Activated CD8-positive, alpha-beta memory T cell treated with anti-CD3 and anti-CD28 coated beads for 1 hour (primary cell): ENCODE measurements around the gene TFDP2.
"Not testable (repeated sequence)": the region's sequence is repeated elsewhere in the genome, so short reads cannot be mapped to it uniquely, and the experiment has no call there.

Experiments
- DNase-seq, 2 donors: peaks; one replicate each; pipeline ENCODE4 v3.0.0-alpha.2; 2020; ENCODE audit warnings: low read depth in 1 of 2; ENCODE audit errors: extremely low read depth in 1 of 2

TFDP2 gene

GRCh38 chr3:142022381-142022780 lies 127.0 kb downstream of the TFDP2 start:
- no peak for DNase-seq

- no peak for DNase-seq
These were observed 128.2 kb downstream of the TFDP2 start for GRCh38 chr3:142021127-142021526.

GRCh38 chr3:142019794-142020320 lies 129.5 kb downstream of the TFDP2 start:
- no peak for DNase-seq

GRCh38 chr3:142013993-142014392 lies 135.4 kb downstream of the TFDP2 start:
- no peak for DNase-seq

DNA sequence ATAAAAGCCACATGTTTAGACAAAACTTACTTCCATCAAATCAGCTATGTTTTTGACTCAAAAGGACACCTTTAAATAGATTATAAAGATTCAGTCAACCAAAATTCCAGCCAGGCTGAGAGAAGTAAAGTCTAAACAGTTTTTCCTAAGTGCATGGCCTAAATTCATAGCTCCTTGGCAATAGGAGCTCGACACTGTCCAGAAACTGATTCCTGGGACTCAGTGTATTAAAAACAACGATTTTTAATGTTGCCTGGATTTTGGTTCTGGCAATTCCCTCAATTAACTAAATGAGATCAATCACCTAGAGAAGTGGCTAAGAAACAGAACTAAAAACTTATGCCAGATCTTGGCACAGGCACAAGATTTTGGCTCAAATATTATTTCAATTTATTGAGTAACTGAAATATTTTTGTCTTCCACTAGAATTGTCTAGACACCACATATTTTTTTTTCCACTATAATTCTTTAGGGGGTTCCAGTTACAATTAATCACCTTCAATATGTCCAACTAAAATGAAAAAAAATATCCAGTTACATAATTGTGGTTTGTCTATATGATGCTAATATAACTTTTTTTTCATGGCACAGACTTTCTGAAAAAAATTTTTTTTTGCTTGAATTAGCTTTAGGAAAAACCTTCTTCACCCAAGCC lies 135.9 kb downstream of the TFDP2 start:
- no peak for DNase-seq

DNA sequence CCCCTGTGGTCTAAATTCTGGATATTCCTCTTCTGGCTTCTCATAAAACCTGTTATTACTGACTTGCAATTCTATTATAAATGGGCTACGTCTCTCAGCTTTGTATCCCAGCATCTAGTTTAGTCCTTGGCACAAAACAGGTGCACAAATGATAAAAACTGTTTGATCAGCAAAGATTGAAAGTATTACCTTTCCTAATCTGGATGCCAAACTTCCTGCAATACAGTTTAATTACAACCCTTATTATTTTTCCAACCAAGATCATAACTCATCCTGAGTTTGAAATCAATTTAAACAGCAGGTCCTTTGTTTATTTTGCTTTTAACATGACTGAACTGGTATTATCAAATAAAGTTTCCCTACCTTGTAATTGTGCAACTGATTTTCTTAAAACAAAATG lies 140.3 kb downstream of the TFDP2 start:
- no peak for DNase-seq

DNA sequence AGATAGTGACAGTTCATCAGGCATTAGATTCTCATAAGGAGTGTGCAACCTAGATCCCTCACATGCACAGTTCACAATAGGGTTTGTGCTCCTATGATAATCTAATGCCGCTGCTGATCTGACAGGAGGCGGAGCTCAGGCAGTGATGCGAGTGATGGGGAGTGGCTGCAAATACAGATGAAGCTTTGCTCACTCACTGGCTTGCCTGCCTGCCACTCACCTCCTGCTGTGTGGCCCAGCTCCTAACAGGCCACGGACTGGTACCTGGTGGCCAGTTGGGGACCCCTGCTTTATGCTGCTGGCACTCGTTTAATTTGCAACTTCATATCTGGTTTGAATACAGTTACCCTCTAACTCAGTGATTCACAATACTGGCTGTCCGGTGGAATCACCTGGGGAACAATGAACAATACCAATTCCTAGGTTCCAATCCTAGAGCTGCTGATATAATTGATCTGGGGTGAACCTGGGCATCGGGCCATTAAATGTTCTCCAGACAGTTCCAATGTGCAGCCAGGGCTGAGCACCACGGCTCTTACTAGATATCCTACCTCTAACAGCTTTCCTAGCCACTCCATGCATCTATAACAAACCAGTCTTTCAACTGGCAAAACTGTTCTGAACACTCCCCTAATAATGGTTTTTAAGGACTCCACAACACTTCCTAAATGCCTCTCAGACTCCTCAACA lies 141.5 kb downstream of the TFDP2 start:
- DNase-seq: no peak

DNA sequence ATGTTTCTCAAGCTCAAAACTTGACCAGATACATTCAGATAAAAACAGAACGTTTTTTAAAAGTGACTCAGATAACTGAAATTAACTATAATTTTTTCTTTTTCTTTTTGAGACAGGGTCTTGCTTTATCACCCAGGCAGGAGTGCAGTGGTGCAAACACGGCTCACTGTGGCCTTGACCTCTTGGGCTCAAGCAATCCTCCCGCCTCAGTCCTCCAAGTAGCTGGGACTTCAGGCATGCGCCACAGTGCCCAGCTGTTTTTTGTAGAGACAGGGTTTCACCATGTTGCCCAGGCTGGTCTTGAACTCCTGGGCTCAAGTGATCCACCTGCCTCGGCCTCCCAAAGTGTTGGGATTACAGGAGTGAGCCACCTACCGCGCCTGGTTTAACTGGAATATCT lies 144.4 kb downstream of the TFDP2 start:
- not testable (repeated sequence) for DNase-seq

GRCh38 chr3:142004025-142004424 lies 145.3 kb downstream of the TFDP2 start:
- no peak for DNase-seq

DNA sequence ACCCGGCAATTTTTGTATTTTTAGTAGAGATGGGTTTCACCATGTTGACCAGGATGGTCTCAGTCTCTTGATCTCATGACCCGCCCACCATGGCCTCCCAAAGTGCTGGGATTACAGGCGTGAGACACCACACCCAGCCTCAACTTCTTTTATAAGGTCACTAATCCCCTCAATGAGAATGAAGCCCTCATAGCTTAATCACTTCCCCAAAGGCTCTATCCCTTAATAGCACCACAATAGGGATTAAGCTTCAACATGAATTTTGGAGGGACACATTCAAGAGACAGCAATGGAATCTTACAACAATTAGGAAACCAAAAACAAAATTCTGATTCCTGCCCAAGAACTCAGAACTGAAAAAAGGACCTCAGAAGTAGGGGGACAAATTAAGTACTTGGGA lies 146.1 kb downstream of the TFDP2 start:
- DNase-seq: no peak

GRCh38 chr3:142000325-142000870 lies 148.9 kb downstream of the TFDP2 start:
- no peak for DNase-seq

DNA sequence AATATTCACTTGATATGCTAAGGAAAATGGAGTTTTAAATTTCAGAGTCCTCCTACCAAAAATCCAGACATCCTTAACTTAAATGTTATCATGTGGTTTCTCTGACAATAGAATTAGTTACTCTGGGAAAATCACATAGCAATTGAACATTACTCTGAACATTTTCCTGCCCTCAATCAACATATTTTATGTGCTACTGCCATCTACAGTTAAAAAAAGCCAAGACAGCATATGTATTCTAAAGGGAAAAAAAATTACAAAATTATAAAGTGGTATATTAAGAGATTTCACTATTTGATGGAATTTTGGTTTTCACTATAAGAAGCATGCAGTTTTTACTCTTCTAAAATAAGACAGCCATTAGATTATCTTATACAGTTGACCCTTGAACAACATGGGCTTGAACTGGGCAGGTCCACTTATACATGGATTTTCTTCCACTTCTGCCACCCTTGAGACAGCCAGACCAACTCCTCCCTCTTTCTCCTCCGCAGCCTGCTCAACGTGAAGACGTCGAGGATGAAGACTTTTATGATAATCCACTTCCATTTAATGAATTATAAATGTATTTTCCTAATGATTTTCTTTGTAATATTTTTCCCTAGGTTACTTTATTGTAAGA lies 150.6 kb downstream of the TFDP2 start:
- no peak for DNase-seq

- no peak for DNase-seq
These were observed 152.9 kb downstream of the TFDP2 start for GRCh38 chr3:141996437-141996836.

- no peak for DNase-seq
These were observed 154.5 kb downstream of the TFDP2 start for GRCh38 chr3:141994856-141995255.

DNA sequence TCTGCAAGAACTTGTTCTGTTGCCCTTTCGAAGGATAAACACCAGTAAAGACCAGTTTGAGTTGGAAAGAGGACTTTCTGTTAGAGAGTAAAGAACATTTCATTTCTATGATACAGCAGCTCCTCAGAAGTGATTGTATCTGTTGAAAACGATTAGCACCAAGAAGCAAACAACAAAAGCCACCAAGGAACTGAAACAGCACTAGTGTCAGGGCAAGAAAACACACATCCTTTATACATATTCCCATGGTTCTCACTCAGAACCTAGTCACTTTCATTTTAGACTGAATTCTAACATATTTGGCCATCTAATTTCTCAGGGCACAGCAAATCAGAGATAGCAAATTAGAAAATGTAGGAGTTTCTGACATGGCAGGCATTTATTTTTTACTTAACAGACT lies 156.8 kb downstream of the TFDP2 start:
- no peak for DNase-seq

DNA sequence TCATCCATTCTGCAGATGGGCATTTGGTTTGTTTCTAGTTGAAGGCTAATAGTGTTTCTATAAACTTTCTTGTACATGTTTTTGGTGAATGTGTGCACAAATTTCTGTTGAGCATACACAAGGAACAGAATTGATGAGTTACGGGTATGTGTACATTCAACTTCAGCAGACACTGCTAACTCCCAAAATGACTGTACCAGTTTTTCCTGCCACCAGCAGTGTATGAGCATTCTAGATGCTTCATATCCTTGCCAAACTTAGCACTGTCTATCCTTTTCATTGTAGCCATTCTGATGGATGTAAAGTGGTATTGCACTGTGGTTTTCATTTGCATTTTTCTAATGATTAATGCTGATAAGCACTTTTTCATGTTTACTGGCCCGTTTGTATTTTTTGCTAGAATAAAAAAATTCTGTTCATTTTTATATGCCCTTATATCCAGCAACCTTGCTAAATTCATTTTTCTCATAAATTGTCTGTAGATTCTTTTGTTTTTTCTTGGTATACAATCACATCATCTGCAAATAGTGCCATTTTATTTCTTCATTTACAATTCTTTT lies 162.7 kb downstream of the TFDP2 start:
- DNase-seq: no peak

- no peak for DNase-seq
These were observed 168.3 kb downstream of the TFDP2 start for GRCh38 chr3:141981084-141981483.

DNA sequence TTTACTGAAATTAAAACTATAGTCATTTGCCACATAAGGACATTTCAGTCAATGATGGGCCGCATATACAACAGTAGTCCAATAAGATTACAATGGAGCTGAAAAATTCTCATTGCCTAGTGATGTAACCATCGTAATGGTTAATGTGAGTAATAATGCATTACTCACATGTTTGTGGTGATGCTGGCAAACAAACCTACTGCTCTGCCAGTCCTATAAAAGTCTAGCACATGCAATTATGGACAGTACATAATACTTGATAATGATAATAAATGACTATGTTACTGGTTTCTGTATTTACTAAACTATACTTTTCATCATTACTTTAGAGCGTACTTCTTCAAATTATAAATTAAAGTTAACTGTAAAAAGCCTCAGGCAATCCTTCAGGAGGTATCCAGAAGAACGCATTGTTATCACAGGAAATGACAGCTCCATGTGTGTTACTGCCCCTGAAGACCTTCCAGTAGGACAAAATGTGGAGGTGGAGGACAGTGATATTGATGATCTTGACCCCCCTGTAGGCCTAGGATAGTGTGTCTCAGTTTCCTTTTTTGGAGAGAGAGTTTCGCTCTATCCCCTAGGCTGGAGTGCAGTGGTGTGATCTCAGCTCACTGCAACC lies 170.2 kb downstream of the TFDP2 start:
- no peak for DNase-seq

- not testable (repeated sequence) for DNase-seq
These were observed 174.6 kb downstream of the TFDP2 start for GRCh38 chr3:141974777-141975176.

- no peak for DNase-seq
These were observed 176.9 kb downstream of the TFDP2 start for GRCh38 chr3:141972399-141972798.

DNA sequence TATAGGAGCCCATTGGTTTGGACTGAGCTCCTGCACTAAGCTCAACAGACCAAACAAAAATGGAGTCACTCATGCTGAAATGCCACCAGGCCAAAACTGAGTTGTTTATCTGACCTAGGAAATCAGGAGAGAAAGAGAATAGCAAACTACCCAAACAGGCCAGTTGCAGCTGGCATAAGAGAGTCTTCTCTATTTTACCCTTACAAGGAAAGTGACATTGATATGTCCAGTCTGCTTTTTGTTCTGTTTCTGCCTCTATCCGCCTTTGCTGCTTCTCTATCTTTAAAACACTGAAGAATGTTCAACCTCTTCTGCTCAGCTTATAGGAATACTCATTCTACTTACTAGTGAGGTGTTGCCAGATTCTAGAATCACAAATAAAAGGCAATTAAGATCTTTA lies 177.8 kb downstream of the TFDP2 start:
- no peak for DNase-seq
